Adrenal gland (tissue), 12 donors: ENCODE results near the gene TCF4. TPM values are rescaled to one million over a fixed set of nuclear protein-coding genes. Genes with fewer than 3 reads are reported as not detected.
A peak's percentile ranks its signal among the peaks of the same experiment; 100 is the strongest.

Experiments used
- DNase-seq, 7 donors: peaks; one replicate each; pipeline ENCODE4 v3.0.0-alpha.2; 2019 to 2020
- H3K27ac ChIP-seq, 5 donors: fragments of 200-600 bp; sonication (generic) in 4 of 5; 1 replicate in 3 of 5; 2 replicates in 2 of 5; pipeline versions ENCODE4 v1.5.1 to v1.8.0; 2016 to 2020; ENCODE audit warnings: mild to moderate bottlenecking in 1 of 5
- H3K27me3 ChIP-seq: fragments of 200-600 bp; 2 replicates; pipeline ENCODE4 v1.8.0; 2021
- H3K36me3 ChIP-seq, 2 donors: fragments of 200-600 bp; replicated peaks in 1 of 2; 1 replicate in 1 of 2; 2 replicates in 1 of 2; pipeline versions ENCODE4 v1.5.1 to v1.8.0; 2018 to 2022
- H3K4me1 ChIP-seq, 2 donors: fragments of 200-600 bp; replicated peaks in 1 of 2; 1 replicate in 1 of 2; 2 replicates in 1 of 2; pipeline versions ENCODE4 v1.5.1 to v1.8.0; 2018 to 2021
- H3K4me3 ChIP-seq, 4 donors: fragments of 200-600 bp; sonication (generic) in 3 of 4; one replicate each; pipeline ENCODE4 v1.5.1; 2016 to 2018
- H3K9me3 ChIP-seq, 3 donors: fragments of 200-600 bp; sonication (generic) in 1 of 3; replicated peaks in 1 of 3; 1 replicate in 2 of 3; 2 replicates in 1 of 3; pipeline versions ENCODE4 v1.5.1 to v1.8.0; 2016 to 2021
- POLR2A ChIP-seq, 2 donors: fragments of 450-650 bp; IDR thresholded peaks; one replicate each; pipeline ENCODE4 v1.6.1; 2017; ENCODE audit warnings: antibody characterized with exemption in 2 of 2, mild to moderate bottlenecking in 2 of 2, moderate library complexity in 1 of 2
- WGBS, 4 donors: extraction: QIAGEN DNeasy Blood & Tissue Kit in 2 of 4; methylation state at CpG; one replicate each; pipeline versions ENCODE4 v1.1.5 to v1.1.7; 2013 to 2017; 5-methylcytosine and 5-hydroxymethylcytosine counted together
- intact Hi-C, 2 donors: fragments of 100-400 bp; cut with DNase I; formaldehyde crosslinking; loops; one replicate each; pipeline versions ENCODE4 v1.14.1 to v1.15.0; 2022 to 2023
- polyA plus RNA-seq, 3 donors: library from polyadenylated mRNA; stranded (reverse); fragments of 200-250 nt in 2 of 3; fragments of 350-450 nt in 1 of 3; fragmentation: Illumina TruSeq in 1 of 3; extraction: RNeasy Lipid Tissue Mini Kit (QIAGEN cat#74804) in 1 of 3; gene quantifications; one replicate each; pipeline ENCODE4 v1.2.3, GENCODE V29; 2013 to 2014
- total RNA-seq, 9 donors: library from RNA; depleted of rRNA in 4 of 9; stranded (reverse); fragments of >200 nt in 4 of 9; fragments of 120-200 nt in 1 of 9; fragmentation: NEBNext Ultra II Directional in 1 of 9; extraction: Animal tissue kit (Norgen Biotek cat#: 25700) in 1 of 9; gene quantifications; one replicate each; pipeline versions ENCODE4 v1.1.0 to v1.2.4, GENCODE V29; 2013 to 2023
- TF ChIP-seq, protein P1 (sequence below), 6 experiments: fragments of 450-650 bp in 4 of 6; fragments of 200-600 bp in 2 of 6; sonication (generic) in 1 of 6; IDR thresholded peaks; 1 replicate in 5 of 6; 2 replicates in 1 of 6; pipeline versions ENCODE4 v1.5.1 to v1.8.0; 2016 to 2021; ENCODE audit warnings: antibody characterized with exemption in 6 of 6, mild to moderate bottlenecking in 2 of 6, moderate library complexity in 1 of 6
- donor health status: healthy with polysubstance abuse.
- donor health status: Bipolar disorder and iron deficiency.
- donor health status: DM: yes; HTN: yes; CAD: no.
- donor health status: DM: no; HTN: no; CAD: no.
- donor health status: DM: no; HTN: no; CAD: no.
- donor health status: DM: yes; HTN: yes; CAD: no.

TCF4 gene
- total and polyA plus RNA-seq, 12 donors, result 21.9 to 196 (median 112) TPM

DNA sequence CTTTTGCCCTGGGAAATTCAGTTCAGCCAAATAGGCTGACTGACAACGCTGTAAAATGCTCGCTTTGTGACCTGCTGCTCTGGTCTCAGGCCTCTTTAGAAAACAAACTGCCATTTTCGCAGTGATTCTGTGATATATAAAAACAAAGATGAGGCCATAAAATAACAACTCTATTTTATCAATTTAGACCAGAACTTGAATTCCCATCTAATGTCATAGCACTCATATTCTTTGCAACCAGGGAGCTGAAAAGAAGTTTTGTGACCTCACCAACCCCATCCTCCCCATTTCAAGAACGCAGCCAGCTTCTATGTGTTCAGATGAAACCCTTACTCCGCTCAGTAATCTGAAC, 40.3 kb downstream of the TCF4 start:
- H3K27me3 ChIP-seq, result no peaks in the 10 kb centered on the region
- peaks cover 0 to 8% of the 10 kb centered on the region in 2 donors for H3K4me1 ChIP-seq
- intact Hi-C loops, result no loop called here
- no peak for DNase-seq
- TF ChIP-seq, protein P1, sequence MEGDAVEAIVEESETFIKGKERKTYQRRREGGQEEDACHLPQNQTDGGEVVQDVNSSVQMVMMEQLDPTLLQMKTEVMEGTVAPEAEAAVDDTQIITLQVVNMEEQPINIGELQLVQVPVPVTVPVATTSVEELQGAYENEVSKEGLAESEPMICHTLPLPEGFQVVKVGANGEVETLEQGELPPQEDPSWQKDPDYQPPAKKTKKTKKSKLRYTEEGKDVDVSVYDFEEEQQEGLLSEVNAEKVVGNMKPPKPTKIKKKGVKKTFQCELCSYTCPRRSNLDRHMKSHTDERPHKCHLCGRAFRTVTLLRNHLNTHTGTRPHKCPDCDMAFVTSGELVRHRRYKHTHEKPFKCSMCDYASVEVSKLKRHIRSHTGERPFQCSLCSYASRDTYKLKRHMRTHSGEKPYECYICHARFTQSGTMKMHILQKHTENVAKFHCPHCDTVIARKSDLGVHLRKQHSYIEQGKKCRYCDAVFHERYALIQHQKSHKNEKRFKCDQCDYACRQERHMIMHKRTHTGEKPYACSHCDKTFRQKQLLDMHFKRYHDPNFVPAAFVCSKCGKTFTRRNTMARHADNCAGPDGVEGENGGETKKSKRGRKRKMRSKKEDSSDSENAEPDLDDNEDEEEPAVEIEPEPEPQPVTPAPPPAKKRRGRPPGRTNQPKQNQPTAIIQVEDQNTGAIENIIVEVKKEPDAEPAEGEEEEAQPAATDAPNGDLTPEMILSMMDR (IDR thresholded peaks at IDR 0.05), result no peak
- TF ChIP-seq POLR2A (IDR thresholded peaks at IDR 0.05), result no peak
- WGBS, 4 donors, result 83 to 87% (median 86%) methylated on average over 5 of the region's 5 CpGs
- H3K4me3 ChIP-seq, result no peak overlapping the region
- no peaks in the 10 kb centered on the region for H3K9me3 ChIP-seq
- H3K36me3 ChIP-seq, result no peaks in the 10 kb centered on the region
- no peak overlapping the region for H3K27ac ChIP-seq

DNA sequence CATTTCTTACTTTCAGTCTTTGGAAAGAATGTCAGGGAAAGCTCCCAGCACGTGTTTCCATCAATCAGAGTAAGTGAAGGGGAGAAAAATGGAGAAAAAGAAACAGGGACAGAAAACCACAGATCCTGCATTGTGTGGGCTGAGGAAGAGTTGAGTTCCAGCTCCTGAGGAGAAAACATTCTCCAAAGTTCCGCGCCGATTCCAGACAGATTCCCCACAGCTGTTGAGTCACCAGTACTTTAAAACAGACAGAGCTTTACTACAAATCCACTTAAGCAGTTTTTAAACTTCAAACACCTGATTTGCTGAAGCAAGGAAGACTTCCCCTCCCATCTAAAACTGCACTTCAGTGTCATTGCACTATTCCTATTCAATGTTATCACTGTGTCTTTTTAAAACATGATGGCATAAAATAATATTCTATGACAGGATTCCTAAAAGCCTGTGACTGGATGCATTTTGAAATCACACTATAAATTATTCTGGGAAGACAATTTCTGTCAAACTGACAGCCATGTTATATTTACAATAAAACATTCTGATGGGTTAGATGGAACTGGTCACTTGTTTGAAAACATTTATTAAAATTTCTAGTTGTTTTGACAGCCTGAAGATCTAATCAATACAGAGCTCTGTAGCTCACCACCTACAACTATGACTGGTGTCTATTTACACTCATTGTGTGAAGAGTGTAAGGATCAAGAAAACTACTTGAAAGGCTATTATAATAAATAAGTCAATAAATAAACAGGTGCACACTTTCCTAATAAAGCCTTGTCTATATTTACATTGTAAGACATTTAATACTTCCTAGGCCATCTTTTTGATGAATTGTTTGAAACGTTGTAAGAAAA, 40.9 kb downstream of the TCF4 start:
- no peak overlapping the region for H3K4me3 ChIP-seq
- no peaks in the 10 kb centered on the region for H3K36me3 ChIP-seq
- peak overlapping the region in 1 of 5 donors; percentile 42 for H3K27ac ChIP-seq
- H3K9me3 ChIP-seq, result no peaks in the 10 kb centered on the region
- peaks cover 0 to 8% of the 10 kb centered on the region in 2 donors for H3K4me1 ChIP-seq
- WGBS, 4 donors, result 32 to 41% (median 33%) methylated on average over 5 of the region's 5 CpGs
- DNase-seq, result peak in 3 of 7 donors; percentile 10 to 22 (median 19)
- intact Hi-C loops, result no loop called here
- TF ChIP-seq, protein P1 (IDR thresholded peaks at IDR 0.05), result no peak
- no peak for TF ChIP-seq POLR2A (IDR thresholded peaks at IDR 0.05)
- no peaks in the 10 kb centered on the region for H3K27me3 ChIP-seq

DNA sequence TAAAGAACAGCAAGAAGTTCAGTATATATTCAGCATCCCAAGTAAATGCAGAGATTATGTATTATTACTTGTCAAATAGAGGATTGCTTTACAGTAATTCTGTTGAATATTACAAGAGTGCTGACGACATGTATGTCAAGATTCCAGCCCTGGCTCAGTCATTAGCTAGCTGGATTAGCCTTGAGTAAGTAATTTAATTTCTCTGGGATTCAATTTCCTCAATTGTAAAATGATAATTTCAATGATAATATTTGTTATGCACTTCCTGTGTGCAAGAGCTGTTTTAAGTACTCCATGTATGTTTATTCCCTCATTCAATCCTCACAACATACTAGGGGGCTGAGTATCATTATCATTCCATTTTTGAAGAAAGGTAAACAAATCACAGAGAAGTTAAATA, 44.0 kb downstream of the TCF4 start:
- Histone ChIP-seq H3K27me3 (no peaks in the 10 kb centered on the region), H3K4me3 (no peak overlapping the region), H3K27ac (no peak overlapping the region), H3K36me3 (no peaks in the 10 kb centered on the region), H3K9me3 (peaks cover 0 to 8% (median 0%) of the 10 kb centered on the region in 3 donors), H3K4me1 (peaks cover 0 to 8% of the 10 kb centered on the region in 2 donors)
- TF ChIP-seq POLR2A (IDR thresholded peaks at IDR 0.05), result no peak
- TF ChIP-seq, protein P1 (IDR thresholded peaks at IDR 0.05), result no peak
- intact Hi-C loops, result no loop called here
- 62 to 88% (median 82%) methylated on average over 1 of the region's 1 CpG for WGBS, 4 donors
- no peak for DNase-seq

DNA sequence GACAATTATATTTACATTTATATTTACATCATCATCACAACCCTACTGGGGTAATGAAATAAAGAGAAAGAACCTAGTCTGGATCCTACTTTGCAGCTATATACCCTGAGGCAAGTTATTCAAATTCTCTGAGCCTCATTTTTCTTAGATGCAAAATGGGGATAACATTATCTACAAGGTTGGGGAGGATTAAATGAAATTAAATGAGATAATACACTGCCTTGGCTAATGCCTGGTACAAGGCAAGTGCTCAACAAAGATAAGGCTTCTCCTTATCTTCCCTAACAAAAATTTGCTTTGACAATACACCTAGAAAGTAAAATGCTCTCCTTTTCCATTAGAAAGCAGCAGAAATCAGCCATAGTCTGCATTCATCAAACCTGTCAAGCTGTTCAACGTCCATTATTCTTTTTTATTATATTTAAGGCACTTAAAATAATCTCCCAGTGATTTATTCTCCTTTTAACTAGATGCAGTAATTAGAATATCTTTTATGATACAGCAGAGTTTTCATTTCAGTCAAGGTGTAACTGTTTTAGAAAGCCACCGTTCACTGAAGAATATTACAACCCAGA, 44.8 kb downstream of the TCF4 start:
- Histone ChIP-seq H3K9me3 (peaks cover 0 to 8% (median 0%) of the 10 kb centered on the region in 3 donors), H3K27me3 (no peaks in the 10 kb centered on the region), H3K4me3 (no peak overlapping the region), H3K36me3 (no peaks in the 10 kb centered on the region), H3K27ac (no peak overlapping the region), H3K4me1 (peaks cover 0 to 8% of the 10 kb centered on the region in 2 donors)
- WGBS, 4 donors, result 57 to 68% (median 66%) methylated on average over 2 of the region's 2 CpGs
- no peak for DNase-seq
- no peak for TF ChIP-seq POLR2A (IDR thresholded peaks at IDR 0.05)
- TF ChIP-seq, protein P1 (IDR thresholded peaks at IDR 0.05), result no peak
- intact Hi-C loops, result no loop called here
